PC-9 (cell line): ENCODE data around the gene LRP1B.

Source experiments
- EZH2 ChIP-seq: fragments of 200-600 bp; sonication (generic); IDR thresholded peaks from 2 replicates; pipeline ENCODE4 v1.8.0; 2017; ENCODE audit warnings: antibody characterized with exemption, low read depth
- TF ChIP-seq, protein P1 (sequence below): fragments of 200-600 bp; sonication (generic); conservative IDR thresholded peaks from 2 replicates; pipeline ENCODE4 v1.6.1; 2017; ENCODE audit warnings: mixed run types, antibody characterized with exemption, mild to moderate bottlenecking, moderate library complexity

DNA sequence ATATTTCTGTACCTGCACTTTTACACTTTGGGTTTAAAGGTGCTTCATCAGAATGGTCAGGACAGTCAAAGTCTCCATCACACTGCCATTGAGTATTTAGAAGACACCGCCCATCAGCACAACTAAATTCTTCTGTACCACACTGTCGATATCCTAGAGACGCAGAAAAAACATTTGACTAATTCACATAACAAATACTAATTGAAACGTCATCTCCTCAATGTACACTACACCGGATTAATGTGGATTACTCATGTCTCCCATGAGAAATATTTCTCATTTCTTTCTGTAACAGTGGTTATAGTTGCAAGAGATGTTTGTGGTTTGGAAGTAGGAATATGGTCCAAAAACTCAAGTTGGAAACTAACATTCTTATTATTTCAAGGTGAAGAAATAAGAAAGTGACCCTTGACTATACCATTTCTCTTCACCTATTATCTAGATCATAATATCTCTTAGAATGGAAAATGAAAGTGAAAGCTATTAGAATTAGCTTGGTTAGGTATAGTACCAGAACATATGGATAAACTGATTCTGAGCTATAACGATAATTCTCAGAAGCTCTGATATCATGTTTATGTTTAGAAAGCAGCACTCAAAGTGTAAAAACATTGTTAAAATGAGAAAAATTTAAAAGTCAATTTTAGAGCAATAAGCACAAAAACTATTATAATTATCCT is 1627.7 kb downstream of the LRP1B start:
- TF ChIP-seq, protein P1, sequence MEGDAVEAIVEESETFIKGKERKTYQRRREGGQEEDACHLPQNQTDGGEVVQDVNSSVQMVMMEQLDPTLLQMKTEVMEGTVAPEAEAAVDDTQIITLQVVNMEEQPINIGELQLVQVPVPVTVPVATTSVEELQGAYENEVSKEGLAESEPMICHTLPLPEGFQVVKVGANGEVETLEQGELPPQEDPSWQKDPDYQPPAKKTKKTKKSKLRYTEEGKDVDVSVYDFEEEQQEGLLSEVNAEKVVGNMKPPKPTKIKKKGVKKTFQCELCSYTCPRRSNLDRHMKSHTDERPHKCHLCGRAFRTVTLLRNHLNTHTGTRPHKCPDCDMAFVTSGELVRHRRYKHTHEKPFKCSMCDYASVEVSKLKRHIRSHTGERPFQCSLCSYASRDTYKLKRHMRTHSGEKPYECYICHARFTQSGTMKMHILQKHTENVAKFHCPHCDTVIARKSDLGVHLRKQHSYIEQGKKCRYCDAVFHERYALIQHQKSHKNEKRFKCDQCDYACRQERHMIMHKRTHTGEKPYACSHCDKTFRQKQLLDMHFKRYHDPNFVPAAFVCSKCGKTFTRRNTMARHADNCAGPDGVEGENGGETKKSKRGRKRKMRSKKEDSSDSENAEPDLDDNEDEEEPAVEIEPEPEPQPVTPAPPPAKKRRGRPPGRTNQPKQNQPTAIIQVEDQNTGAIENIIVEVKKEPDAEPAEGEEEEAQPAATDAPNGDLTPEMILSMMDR, result no peak
- no peak for TF ChIP-seq EZH2
